ENCODE measurements around the gene PRAC1. TPM values are rescaled to one million over a fixed set of nuclear protein-coding genes. Genes with fewer than 3 reads are reported as not detected.

Gene PRAC1
- total RNA-seq: not detected

DNA sequence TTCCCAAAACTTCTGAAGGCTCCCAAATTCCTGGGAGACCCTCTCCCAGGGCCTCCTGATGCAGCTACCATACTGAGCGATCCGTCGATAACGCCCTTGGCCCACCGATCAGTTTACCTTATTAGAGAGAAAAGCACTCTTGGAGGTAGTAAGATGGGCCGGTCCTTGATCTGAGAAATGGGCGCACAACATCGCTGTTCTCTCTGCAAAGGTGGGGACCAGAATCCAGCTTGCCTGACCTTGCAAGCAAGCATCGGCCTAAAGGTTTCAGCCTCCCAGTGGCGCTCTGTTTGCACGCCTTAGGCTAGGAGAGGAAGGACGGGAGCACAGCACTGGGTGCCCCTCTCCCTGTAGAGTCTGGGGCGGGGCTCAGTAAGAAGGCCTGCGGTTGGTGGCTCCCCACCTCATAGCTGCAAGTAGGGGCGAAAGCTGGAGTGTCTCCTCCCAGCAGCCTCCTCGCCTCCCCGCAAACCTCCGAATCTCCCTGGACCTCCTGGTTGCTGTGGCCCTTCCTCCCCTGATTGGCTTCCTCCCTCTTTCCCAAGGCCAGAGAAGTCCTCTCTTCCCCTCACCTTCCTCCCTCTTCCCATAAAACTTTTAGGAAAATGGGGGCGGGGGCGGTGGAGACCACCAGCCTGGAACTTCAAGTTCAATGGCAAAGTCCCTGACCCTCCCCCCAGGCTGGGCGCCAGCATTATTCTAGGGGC is at the start of gene PRAC1:
Gene PRAC1, minus strand, starts transcription at position 318 of the 707 bp plus-strand sequence. Its CDS starts 126 bp downstream, at position 192.
- no peak for ATAC-seq

DNA sequence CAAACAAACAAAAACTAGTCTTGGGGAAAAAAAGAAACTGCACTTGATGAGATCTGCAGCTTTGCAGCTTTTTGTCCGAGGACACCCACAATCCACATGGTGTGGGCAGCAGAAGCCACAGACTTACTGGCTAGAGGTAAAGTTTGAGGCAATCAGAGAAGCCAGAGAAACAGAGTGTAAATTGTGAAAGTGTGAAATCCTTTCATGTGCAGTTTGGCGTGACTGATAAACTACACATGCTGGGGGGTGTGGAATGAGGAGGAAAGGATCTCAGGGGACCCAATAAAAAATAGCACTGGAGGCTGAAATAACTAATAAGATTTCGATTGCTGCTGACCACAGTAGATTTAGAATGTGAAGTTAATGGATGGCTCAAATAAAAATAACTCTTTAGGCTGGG is 48.6 kb upstream of the PRAC1 start:
- ATAC-seq: no peak

GRCh38 chr17:48769009-48769675 is 46.8 kb upstream of the PRAC1 start:
- no peak for ATAC-seq

DNA sequence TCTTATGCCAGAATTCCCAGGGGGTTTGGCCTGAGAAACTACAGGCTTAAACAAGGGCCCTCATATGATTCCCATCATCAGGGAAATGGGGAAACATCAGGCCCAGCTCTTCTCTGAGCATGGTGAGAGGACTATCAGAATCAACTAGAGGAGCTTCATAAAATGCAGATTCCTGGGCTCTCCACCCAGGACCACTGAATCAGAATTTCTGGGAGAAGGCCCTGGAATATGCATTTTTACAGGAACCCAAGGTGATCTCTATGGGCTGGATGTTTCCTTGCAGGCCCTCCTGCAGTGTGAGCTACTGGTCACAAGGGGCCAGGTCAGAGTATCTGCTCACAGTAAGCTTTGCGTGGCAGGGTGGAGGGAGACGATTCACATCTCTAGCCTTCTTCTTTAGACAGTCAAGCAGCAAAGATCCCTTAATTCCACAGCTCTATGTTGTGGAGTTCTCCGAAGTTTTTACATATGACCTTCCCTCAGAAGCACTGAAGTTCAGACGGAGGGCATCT is 45.0 kb upstream of the PRAC1 start:
- no peak for ATAC-seq

DNA sequence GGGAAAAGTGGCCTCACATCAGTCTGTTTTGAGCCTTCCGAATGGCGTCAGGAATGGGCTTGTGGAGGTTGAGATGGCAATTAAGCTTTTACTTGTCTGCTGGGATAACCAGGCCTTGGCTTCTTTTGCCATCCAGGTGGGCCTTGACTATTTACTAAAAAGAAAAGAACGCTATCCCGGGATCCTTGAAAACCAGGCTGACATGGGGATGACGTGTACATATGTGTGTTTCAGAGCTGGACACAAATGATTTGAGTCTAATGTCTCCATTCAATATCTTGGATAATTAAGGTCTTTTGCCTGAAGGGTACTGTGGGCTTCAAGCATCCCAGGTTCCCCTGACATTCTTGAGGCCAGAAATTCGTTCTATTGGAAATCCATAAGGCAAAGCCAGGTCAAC is 38.8 kb upstream of the PRAC1 start:
- no peak for ATAC-seq

DNA sequence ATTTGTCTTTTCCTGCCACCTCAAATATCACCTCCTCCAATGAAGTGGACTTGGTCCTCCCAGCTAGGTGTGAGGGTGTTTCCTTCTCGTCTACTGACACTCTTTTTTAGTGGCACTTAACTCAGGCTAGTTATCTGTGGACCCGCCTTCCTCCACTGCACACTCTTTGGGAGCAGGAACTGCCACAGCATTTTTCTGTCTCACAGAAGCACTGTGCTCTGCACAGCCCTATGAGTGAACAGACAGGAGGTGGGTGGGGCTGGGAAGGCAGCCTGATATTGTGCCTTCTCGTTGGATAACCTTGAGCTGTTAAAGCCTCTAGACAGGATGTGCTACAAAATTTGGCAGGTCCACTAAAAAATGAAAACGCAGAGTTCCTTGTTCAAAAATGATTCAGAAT is 38.1 kb upstream of the PRAC1 start:
- ATAC-seq: no peak

DNA sequence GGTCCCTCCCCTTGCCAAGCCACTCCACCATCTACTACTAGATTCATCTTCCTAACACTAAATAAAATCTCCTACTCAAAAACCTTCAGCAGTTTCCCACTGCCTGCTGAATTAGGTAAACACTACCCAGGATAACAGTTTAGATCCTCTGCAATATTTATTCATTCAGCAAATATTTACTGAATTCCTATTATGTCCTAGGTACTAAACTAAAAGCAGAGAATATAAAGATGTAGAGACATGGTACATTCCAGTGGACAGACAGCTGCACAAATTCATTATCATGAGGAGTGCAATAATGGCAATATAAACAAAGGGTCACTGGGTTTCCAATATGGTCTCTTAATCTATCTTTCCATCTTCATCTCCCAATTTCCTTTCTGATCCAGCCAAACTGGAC is 37.0 kb upstream of the PRAC1 start:
- ATAC-seq: no peak

DNA sequence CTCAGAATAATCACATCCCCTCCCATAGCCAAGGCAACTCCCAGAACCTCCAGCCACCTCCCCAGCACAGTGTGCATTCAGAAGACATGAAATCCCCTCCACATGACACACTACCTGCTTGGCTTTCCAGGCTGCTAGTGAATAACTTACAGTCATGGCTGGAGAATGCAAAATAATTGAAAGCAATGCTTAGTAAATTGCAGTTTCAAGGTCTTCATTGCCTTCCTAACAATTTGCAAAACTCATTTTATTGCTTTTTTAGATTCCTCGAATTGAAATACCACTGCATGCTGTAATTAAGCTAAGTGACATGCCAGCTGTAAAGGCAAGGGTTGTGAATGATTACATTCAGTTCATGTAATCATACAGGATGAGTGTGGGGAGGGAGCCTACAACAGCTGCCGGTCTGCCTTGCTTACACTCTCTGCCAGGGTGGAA is 35.2 kb upstream of the PRAC1 start:
- no peak for ATAC-seq

- no peak for ATAC-seq
Observed at GRCh38 chr17:48756830-48757251, 34.5 kb upstream of the PRAC1 start.

GRCh38 chr17:48755356-48755755 is 33.0 kb upstream of the PRAC1 start:
- ATAC-seq: no peak

DNA sequence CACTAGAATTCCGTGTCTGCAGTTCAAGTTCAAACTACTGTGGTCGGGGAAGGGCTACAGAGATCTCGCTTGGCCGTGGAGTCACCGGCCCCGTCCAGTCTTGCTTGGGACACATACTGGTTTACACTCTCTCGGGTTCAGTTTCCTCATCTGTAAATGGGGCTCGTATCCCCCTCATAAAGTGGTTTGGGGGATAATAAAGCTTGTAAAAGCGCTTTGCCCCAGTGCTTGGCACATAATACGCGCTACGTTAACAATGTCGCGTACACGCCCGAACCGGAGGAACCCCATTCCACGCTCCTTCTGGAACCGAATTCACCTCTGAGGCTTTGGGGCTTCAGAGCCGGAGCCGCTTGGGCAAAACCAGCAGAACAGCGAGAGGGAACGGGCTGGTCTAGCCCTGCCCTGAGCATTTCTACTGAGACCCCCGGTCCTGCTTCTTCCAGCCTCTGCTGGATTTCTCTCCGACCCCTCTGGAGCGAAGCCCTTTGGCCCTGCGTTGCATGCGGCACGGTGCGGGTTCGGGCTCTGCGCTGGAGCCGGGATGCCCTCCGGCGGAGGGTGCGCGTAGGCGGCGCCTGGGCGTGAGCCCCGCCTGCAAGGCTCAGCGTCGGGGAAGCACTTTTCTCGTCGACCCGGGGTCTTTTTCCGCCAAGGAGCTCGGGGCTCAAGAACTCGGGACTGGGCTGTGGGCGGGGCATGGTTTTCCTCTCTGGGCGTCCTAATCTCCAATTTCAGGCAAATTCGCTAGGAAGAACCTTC is 32.4 kb upstream of the PRAC1 start:
- no peak for ATAC-seq

DNA sequence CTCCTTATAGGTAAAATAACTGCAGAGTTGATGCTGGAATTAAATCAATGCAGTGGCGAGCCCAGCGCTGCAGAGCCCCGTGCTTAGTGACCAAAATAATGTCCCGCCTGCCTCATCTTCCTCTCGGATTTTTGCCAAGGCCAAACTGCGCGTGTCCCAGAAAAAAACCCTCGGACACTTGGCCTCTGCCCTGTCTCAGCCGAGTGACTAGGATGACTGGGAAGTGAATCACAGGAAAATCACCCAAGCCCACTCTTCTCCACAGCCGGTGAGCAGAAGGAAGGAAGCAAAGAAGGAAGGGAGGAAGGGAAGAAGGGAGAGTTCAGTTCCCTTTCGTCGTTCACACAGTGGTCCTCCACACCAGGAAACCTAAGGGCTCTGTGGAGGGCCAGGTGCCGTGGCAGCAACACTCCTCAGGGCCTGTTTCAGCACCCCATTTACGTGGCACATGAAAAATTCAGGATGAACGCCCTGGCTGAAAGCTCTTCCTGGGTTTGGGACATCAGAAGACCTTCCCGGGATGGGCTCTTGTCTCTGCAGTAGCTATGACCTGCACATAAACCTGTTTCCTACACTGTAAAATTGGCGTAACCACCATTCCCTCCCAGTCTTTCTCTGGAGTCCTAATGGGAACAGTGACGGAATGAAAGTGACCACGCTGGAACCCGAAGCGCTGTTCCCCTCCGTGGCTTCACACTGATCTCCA is 31.6 kb upstream of the PRAC1 start:
- ATAC-seq: no peak

DNA sequence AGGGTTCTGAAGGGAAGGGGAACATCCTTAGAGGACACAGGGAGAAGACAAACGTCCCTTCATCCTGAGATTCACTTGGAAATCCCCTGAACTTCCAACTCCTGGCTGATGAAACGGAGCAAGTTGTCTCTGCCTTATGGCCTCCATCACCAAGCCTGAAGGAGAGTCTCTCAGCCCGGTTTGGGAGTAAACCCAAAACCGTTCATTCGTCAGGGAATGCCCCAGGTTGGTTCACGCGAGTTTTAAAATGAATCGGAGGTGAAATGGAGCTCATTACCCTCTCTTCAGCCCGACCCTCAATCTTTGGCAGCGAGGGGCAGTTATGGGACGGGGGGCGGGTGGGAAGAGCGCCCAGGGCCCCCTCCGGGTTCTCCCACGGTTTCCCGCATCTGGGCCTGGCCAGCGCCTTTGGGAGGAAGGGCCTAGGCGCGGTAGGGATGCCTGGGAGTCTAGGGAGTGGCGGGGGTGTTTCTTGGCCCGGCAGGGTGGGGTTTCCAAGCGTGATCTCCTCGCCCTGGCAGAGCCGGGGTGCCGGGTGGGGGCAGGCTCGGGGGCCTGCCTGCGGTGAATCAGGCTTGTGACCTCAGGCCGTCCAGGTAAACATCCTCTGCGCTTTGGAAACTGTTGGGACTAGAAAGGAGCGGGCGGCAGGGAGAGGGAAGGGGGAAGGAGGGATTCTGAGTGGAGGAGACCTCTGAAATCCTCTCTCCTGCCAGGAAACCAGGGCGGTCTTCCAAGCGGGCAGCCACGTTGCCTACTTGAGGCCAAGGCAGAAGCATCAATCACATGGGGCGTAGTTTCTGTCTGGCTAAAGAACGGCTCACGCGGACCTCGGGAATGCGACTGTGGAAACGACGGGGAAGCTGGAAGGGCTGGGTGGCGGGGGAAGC is 30.3 kb upstream of the PRAC1 start:
- no peak for ATAC-seq

GRCh38 chr17:48751733-48752398 is 29.5 kb upstream of the PRAC1 start:
- no peak for ATAC-seq

- ATAC-seq: no peak
Observed at GRCh38 chr17:48751172-48751571, 28.9 kb upstream of the PRAC1 start.

DNA sequence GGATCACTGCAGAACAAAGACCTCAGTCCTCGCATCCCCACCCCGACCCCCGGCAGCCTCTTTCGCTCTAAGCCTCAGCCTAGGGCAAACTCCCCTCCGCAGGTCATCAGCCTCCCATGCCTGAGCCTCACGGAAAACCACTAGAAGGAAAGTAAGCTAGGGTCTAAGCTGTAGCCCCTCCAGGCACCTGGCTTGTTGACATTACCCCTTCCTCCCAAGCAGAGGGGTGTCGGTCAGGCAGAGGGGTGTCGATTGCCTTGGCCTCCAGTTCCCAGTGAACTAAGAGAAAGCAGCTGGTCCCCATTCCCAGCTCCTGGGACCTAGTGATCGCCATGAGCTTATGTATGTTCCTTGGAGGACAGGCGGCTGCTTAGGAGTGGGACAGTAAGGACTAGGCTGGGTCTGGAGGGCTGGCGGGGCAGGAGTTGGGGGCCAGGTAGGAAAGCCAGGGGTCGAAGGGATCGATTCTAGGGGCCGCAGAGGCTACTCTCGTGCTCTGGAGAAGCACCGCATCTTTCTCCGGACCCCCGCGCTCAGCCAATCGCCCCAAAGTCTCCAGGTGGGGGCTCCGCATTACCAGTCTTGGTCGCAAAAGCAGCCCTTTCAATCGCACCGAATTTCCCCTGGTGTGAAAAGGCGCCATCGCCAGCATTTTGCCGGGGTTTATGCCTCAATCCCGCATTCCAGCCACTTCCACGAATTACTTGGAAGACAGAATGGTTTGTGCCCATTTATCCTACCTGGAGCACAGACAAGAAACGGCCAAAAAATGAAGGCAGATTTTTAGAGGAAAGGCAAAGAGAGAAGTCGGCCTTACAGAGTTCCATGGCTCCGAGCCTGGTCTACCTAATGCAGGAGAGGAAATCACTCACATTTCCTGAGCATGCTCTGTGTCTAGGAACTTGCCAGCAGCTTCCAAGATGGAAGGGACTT is 27.6 kb upstream of the PRAC1 start:
- ATAC-seq: no peak

DNA sequence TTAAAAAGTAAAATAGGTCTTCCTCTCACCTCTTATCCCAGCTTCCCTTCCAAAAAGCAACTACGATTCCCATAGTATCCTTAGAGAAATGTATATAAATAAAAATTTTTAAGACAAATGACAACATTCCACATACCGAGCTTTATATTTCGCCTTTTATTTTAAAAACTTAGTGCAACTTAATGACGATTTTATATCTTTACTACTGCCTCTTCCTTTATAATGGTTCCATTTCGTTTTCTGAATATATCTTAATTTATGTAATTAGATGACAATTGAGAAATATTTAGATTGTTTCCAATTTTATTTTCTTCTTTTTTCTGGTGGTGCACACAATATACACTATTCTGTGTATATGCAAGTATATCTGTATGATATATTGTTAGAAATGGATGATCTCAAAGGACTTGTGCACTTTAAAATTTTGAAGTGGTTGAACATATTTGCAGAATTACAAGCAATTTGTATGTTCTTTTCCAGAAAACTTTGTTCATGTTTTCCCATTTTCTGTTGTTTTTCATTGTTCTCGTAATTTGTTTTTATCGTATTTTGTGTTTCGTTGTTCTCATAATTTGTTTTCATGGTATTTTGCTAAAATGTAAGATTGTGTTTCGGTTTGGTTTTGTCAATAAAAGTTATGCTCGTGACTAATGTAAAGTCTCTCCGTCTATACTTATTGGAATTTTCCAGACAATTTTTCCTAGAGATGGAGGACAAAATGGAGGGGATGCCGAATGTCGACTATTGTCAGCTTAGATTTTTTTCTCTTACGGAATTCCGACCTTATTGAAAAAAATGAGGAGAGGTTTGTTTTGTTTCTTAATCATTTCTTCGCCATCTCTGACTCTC is 26.6 kb upstream of the PRAC1 start:
- no peak for ATAC-seq

DNA sequence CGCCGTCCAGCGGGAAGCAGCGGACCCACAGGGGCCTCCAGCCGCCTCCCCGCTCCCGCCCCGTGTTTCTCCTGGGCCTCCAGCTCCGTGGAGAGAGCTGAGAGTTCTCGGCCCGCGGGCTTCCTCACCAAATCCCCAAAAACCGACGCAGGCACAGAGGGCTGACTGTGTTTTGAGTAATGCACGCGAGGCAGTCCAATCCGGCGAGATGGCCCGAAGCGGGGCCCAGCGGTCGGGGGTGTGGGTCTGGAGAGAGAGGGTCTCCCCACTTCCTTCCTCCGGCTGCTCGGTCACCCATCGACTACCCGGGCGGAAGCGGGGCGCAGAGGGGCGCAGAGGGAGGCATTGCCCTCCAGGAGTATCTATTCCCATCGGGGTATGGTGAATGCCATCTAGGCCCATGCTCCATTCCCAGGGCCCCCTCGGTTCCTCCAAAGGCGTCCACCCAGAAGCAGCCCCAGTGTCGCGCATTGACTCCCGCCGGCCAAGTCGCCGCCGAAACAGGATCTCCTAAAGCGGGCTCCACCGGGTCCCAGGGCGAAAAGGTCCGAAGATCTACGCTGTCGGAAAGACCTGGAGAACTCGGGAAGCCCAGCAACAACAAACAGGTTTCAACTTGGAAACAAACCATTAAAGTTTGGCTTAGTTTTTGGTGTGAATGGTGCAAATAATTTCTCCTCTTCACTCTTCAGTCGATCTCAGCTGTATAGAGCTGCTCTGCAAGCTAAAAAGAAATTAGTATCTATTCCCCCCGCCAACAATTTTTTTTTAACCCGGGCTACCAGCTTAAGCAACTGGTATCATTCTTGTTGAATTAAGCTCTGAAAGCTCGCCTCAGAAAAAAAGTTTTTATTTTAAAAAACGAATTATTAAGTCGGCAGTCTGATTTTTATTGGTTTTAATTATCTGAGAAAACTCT is 25.4 kb upstream of the PRAC1 start:
- no peak for ATAC-seq
